AG08396 (cell line): Measurements from ENCODE around the gene TEP1.
A peak's percentile ranks its signal among the peaks of the same experiment; 100 is the strongest.
"Not testable (repeated sequence)": the region's sequence is repeated elsewhere in the genome, so short reads cannot be mapped to it uniquely, and the experiment has no call there.

Experiments
- DNase-seq: peaks from one replicate; pipeline ENCODE4 v3.0.0; 2012; ENCODE audit warnings: low spot score, mixed read lengths

The TEP1 gene

GRCh38 chr14:20341032-20341431, 72.3 kb downstream of the TEP1 start:
- DNase-seq = not testable (repeated sequence)

GRCh38 chr14:20334017-20334416, 79.3 kb downstream of the TEP1 start:
- DNase-seq = no peak

GRCh38 chr14:20333494-20333841, 79.8 kb downstream of the TEP1 start:
- DNase-seq = no peak

- peak; percentile 78 for DNase-seq
Measured at GRCh38 chr14:20332788-20333493, 80.4 kb downstream of the TEP1 start, which contains the start of gene CCNB1IP1. CCNB1IP1 (minus strand) TSS chr14:20333279; CDS start chr14:20316523, 16,756 bp downstream.

- no peak for DNase-seq
Measured at GRCh38 chr14:20332431-20332787, 80.9 kb downstream of the TEP1 start.

GRCh38 chr14:20331053-20331613, 82.2 kb downstream of the TEP1 start:
- no peak for DNase-seq

GRCh38 chr14:20329355-20329754, 83.9 kb downstream of the TEP1 start:
- DNase-seq = no peak

- no peak for DNase-seq
Measured at GRCh38 chr14:20328705-20329104, 84.6 kb downstream of the TEP1 start.

GRCh38 chr14:20327005-20327869, 86.1 kb downstream of the TEP1 start:
- DNase-seq = peak; percentile 47

GRCh38 chr14:20317720-20318119, 95.6 kb downstream of the TEP1 start:
- no peak for DNase-seq
